ENCODE results near the gene BEND6.

- TF ChIP-seq CTCF (IDR thresholded peaks at IDR 0.05) (no peak), POLR2A (IDR thresholded peaks at IDR 0.05) (no peak)
Observed at GRCh38 chr6:56954403-56955170, at the start of gene BEND6.

Measured in lower leg skin (tissue), 3 donors.